ENCODE results near the gene TCERG1L.
"Not testable (repeated sequence)": the region's sequence is repeated elsewhere in the genome, so short reads cannot be mapped to it uniquely, and the experiment has no call there.

TCERG1L gene

GRCh38 chr10:131248376-131249165 lies 63.0 kb downstream of the TCERG1L start:
- no peak for ATAC-seq

DNA sequence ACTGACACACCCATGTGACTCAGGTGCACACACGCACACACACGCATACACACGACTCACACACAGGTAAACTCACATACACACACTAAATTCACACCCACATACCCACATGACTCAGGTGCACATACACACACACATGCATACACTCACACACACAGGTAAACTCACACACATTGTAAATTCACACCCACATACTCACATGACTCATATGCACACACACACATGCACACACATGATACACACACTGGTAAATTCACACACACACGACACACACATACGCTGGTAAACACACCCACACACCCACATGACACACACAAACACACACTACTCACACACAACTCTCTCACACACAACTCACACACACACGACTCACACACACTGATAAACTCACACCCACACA lies 63.6 kb downstream of the TCERG1L start:
- no peak for ATAC-seq

- no peak for ATAC-seq
These were observed 64.7 kb downstream of the TCERG1L start for GRCh38 chr10:131246775-131247174.

DNA sequence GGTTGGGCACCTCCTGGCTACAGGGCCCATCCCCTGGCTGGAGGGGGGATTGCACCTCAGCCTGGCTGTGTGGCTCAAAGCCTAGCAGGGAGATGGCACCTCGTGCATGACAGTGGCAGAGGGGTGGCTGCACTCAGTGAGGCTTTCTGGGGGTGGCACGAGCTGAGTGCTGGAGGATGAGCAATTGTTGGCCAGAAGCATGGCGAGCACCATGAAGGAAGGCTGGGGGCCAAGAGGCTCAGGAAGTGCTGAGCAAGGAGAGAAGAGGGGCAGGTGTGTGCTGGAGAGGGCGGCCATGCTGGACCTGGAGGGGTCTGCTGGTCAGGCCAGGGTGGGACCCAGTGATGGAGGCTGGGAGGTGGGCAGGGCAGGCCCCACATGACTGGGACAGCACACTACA lies 65.4 kb downstream of the TCERG1L start:
- ATAC-seq, result no peak

- ATAC-seq, result no peak
These were observed 66.0 kb downstream of the TCERG1L start for GRCh38 chr10:131245475-131246059.

DNA sequence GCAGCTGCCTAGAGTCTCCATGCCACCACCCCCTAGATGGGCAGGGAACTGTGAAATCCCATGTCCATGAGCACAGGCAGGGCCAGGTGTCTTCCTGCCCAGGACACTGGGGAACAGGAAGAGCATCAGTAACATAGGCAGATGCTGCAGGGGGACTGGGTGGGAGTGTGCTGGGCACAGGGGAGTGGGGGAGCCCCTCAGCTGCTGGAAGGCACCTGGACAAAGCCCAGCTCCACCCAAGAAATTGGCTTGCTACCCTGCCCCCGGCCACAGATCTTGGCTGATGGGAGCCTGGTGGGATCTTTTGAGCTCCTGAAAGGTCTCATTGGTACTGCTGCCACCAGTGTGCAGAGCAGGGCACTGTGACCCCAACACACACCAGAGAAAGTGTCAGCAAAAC lies 66.7 kb downstream of the TCERG1L start:
- no peak for ATAC-seq

- ATAC-seq, result no peak
These were observed 68.4 kb downstream of the TCERG1L start for GRCh38 chr10:131243076-131243475.

- no peak for ATAC-seq
These were observed 69.5 kb downstream of the TCERG1L start for GRCh38 chr10:131242007-131242406.

DNA sequence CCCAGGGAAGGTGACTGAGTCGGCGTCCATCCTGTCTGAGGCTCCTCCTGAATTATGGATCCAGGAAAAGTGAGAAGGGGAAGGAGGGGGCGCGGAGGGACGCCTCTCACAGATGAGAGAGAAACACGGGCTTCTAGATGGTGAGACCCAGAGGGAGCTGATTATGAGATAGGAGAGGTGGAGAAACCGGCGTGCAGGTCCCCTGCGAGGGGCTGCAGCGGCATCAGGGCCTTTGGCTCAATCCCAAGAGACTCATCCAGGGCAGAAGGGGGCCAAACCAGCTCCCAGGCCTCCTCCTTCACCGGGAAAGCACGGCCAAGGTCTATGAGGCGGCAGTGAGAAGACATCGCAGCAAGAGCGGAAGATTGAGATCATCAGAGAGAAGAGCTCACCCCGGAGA lies 70.8 kb downstream of the TCERG1L start:
- no peak for ATAC-seq

- ATAC-seq, result no peak
These were observed 71.6 kb downstream of the TCERG1L start for GRCh38 chr10:131239926-131240325.

DNA sequence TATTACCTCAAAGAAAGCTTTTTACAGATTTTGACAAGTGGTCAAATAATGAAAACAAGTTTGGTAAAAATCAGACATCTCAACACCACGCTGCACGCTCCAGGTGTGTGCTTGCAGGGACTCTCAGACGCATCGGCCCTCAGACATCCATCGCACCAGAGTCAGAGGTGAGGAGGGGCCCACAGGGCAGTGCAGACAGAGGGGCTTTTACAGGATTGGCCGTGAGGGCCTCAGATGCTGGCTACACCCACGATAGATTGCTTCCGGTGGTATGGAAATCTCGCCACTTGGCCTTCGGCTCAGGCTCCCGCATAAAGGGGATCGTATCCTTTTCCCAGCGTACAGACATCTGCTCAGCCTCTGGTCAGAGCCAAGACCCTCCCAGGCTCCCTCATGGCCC lies 72.1 kb downstream of the TCERG1L start:
- no peak for ATAC-seq

GRCh38 chr10:131238669-131239280 lies 72.7 kb downstream of the TCERG1L start:
- ATAC-seq, result no peak

DNA sequence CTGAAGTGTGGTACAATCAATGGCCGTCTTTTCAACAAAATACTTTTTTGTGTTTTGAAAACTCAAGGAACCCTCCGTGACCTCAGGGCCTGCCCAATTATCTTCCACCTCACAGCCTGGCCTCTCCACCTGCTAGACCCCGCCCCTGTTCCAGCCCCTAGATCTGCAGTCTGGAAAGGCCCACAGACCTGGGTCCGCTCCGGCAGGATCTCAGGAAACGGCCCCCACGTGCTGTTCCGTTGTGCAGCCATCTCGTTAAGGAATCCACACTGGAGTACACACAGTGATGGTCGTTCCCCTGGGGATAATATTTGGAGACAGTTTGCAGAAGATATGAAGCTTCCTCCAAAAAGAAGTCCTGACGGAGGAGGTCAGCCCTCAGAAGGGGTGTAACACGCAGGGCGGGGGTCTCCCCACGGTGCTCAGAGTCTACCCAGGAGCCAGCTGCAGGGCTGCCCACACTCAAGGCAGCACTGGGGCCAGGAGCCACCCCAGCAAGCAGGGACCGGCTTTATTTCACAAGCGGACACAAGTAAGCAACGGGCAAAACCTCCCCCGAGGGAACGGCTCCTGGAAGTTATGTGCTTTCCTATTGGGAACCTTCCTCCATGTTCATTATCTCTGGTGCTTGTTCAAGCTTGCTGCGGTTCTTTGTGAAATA lies 73.4 kb downstream of the TCERG1L start:
- ATAC-seq, result no peak

- not testable (repeated sequence) for ATAC-seq
These were observed 76.9 kb downstream of the TCERG1L start for GRCh38 chr10:131234606-131235005.

- no peak for ATAC-seq
These were observed 77.8 kb downstream of the TCERG1L start for GRCh38 chr10:131233611-131234258.

GRCh38 chr10:131231965-131232541 lies 79.5 kb downstream of the TCERG1L start:
- no peak for ATAC-seq

DNA sequence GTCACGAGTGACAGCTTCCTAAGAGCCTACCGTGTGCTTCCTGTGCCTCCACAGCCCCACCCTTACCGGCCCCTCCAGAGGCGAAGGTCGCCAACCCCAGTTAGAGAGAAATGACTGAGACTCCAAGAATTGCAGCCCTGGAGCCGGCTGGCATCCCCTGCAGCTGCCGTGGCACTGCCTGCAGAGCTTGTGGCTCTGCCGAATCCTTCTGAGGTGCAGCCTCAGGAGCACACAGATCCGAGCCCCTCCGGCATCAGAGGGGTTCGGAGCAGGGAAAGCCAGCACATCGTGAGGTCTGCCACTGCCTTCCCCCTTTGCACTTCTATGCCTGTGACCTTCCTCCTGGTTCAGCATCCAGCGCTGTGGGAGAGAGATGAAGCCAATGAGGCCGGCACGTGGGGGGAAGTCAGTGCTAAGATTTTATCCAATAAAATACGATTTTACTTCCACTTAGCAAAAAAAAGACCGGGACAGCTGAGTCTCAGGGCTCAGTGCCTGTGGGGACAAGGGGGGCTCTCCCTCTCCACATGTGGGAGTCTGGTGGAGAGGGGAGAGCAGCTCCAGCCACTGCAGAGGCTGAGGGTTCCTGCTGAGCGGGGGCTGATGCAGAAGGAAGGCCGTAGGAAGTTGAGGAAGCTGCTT lies 80.1 kb downstream of the TCERG1L start:
- ATAC-seq, result no peak

GRCh38 chr10:131230641-131231322 lies 80.7 kb downstream of the TCERG1L start:
- ATAC-seq, result no peak

DNA sequence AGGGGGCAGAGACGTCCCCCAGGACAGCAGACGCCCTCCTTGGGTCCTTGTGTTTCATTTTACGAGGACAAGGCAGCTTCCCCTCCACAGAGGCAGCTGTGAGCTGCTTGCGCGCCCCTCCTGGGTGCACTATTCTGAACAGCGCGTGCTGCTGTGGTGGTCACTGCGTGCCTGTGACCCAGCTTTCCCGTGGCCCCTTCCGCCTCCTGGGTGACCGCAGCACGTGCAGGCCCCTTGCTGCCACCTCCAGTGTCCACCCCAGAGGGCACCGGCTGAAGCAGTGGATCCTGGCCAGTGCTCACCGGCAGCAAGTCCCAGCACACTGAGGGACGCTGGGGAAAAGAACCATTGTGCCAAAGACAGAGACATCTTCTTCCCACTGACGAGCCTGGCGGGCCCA lies 81.4 kb downstream of the TCERG1L start:
- no peak for ATAC-seq

DNA sequence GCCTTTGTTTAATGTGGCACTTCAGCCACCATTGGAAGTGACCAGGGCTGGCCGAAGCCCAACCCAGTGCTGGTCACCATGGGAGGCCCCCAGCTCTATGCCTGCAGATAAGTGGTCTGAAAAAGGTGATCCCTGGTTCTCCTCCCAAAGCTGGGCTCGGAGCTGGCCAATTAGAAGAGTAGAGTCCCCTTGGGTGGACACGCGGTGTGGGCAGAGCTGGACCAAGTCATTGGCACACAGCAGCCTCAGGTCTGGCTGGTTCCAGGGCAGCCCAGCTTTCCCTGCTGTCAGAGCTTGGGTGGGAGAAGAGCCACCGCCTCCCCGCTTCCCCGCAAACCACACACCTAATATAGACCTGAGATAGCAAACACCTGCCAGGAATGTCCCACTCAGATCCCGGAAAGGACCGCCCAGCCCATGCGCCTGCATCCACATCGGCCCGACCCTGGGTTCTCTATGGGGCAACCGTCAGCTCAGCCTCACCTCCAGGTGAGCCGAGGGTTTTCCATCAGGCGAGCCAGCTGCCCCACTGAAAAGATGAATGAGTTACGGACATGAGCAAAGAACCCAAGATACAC lies 84.3 kb downstream of the TCERG1L start:
- no peak for ATAC-seq

Measured in activated CD4-positive, CD25-positive, alpha-beta regulatory T cell treated with anti-CD3 and anti-CD28 coated beads, Interleukin-2, amount 50 U/mL, for 24 hours (primary cell).